Lung (tissue), 12 donors: ENCODE results near the gene HYAL3. TPM values are rescaled to one million over a fixed set of nuclear protein-coding genes. Genes with fewer than 3 reads are reported as not detected.

Source experiments
- ATAC-seq: fragments of 200-7000 bp; cut with Tn5 transposase; one replicate; pipeline ENCODE4 v1.9.1; 2020; ENCODE audit warnings: moderate number of reproducible peaks; ENCODE audit not compliant: insufficient read depth, low FRiP score
- DNase-seq, 3 donors: peaks; one replicate each; pipeline ENCODE4 v3.0.0-alpha.2; 2013 to 2017
- H3K27ac ChIP-seq, 2 donors: one replicate each; pipeline ENCODE4 v1.5.1; 2013; ENCODE audit warnings: mild to moderate bottlenecking in 2 of 2, moderate library complexity in 2 of 2, control low read depth in 1 of 2, inconsistent platforms in 1 of 2, low read depth in 1 of 2, low read length in 1 of 2
- H3K27me3 ChIP-seq, 3 donors: one replicate each; pipeline ENCODE4 v1.5.1; 2013; ENCODE audit warnings: low read length in 2 of 3; ENCODE audit not compliant: control insufficient read depth in 3 of 3, insufficient read depth in 3 of 3
- H3K36me3 ChIP-seq, 4 donors: one replicate each; pipeline ENCODE4 v1.5.1; 2013; ENCODE audit warnings: low read length in 4 of 4, mild to moderate bottlenecking in 1 of 4, moderate library complexity in 1 of 4; ENCODE audit not compliant: control insufficient read depth in 4 of 4, insufficient read depth in 4 of 4
- H3K4me1 ChIP-seq, 5 donors: one replicate each; pipeline ENCODE4 v1.5.1; 2013; ENCODE audit warnings: low read length in 5 of 5, mild to moderate bottlenecking in 2 of 5, moderate library complexity in 1 of 5; ENCODE audit not compliant: control insufficient read depth in 5 of 5, insufficient read depth in 5 of 5
- H3K4me3 ChIP-seq: one replicate; pipeline ENCODE4 v1.5.1; 2013; ENCODE audit warnings: mild to moderate bottlenecking, control low read depth, moderate library complexity
- H3K9ac ChIP-seq, 2 donors: one replicate each; pipeline ENCODE4 v1.5.1; 2013; ENCODE audit warnings: low read length in 2 of 2, control low read depth in 1 of 2; ENCODE audit not compliant: insufficient read depth in 1 of 2
- H3K9me3 ChIP-seq, 4 donors: one replicate each; pipeline ENCODE4 v1.5.1; 2013; ENCODE audit warnings: low read length in 3 of 4, mild to moderate bottlenecking in 1 of 4, moderate library complexity in 1 of 4; ENCODE audit not compliant: control insufficient read depth in 4 of 4, insufficient read depth in 3 of 4
- CTCF ChIP-seq: IDR thresholded peaks from 2 replicates; pipeline ENCODE4 v1.5.1; 2012; ENCODE audit warnings: mild to moderate bottlenecking; ENCODE audit errors: control extremely low read depth, extremely low read depth
- WGBS, 2 donors: extraction: QIAGEN DNeasy Blood & Tissue Kit; methylation state at CpG; one replicate each; pipeline ENCODE4 v1.1.7; 2013; 5-methylcytosine and 5-hydroxymethylcytosine counted together
- polyA plus RNA-seq, 2 donors: library from polyadenylated mRNA; stranded (reverse); fragments of 200-250 nt; gene quantifications; one replicate each; pipeline ENCODE4 v1.2.1, GENCODE V29; 2013
- total RNA-seq, 2 donors: library from RNA; depleted of rRNA in 1 of 2; stranded (reverse); fragments of >200 nt in 1 of 2; gene quantifications; one replicate each; pipeline ENCODE4 v1.2.1, GENCODE V29; 2014 to 2021
- donor health status: control.
- donor health status: control.
- donor health status: Bipolar disorder and iron deficiency.
- donor health status: healthy.
- donor health status: DM: yes; HTN: yes; CAD: no.

The HYAL3 gene
- total and polyA plus RNA-seq, 4 donors: 1.4 to 4.9 (median 3.3) TPM

- 0 to 1% methylated on average over 55 to 59 of the region's 59 CpGs for WGBS, 2 donors
- ATAC-seq: peak; percentile 71
- peak overlapping the region; percentile 89 for H3K4me3 ChIP-seq
- H3K9me3 ChIP-seq: no peaks in the 10 kb centered on the region
- TF ChIP-seq CTCF: no peak
- no peaks in the 10 kb centered on the region for H3K27me3 ChIP-seq
- peak overlapping the region; percentile 51 to 81 for H3K9ac ChIP-seq
- H3K27ac ChIP-seq: peak overlapping the region; percentile 89 to 94
- peaks cover 0 to 29% (median 13%) of the 10 kb centered on the region in 4 donors for H3K36me3 ChIP-seq
- DNase-seq: peak; percentile 94 to 95 (median 94)
- H3K4me1 ChIP-seq: peaks cover 0 to 52% (median 13%) of the 10 kb centered on the region in 5 donors
These were observed 22.3 kb upstream of the HYAL3 start for GRCh38 chr3:50321336-50322114.

- peak; percentile 88 to 92 (median 89) for DNase-seq
- H3K9me3 ChIP-seq: no peaks in the 10 kb centered on the region
- peaks cover 0 to 26% (median 16%) of the 10 kb centered on the region in 4 donors for H3K36me3 ChIP-seq
- ATAC-seq: peak; percentile 58
- peak overlapping the region; percentile 59 to 90 for H3K9ac ChIP-seq
- no peak for TF ChIP-seq CTCF
- WGBS, 2 donors: 0 to 1% methylated on average over 33 to 45 of the region's 45 CpGs
- H3K4me1 ChIP-seq: peaks cover 0 to 52% (median 13%) of the 10 kb centered on the region in 5 donors
- peak overlapping the region; percentile 89 to 94 for H3K27ac ChIP-seq
- H3K27me3 ChIP-seq: no peaks in the 10 kb centered on the region
- peak overlapping the region; percentile 89 for H3K4me3 ChIP-seq
These were observed 21.7 kb upstream of the HYAL3 start for GRCh38 chr3:50320853-50321335.

GRCh38 chr3:50319894-50320625 lies 20.9 kb upstream of the HYAL3 start:
- Histone ChIP-seq H3K4me3 (peak overlapping the region; percentile 89), H3K27ac (peak overlapping the region in 1 of 2 donors; percentile 94), H3K4me1 (peaks cover 0 to 52% (median 13%) of the 10 kb centered on the region in 5 donors), H3K9me3 (no peaks in the 10 kb centered on the region), H3K36me3 (peaks cover 0 to 21% (median 16%) of the 10 kb centered on the region in 4 donors), H3K9ac (peak overlapping the region; percentile 59 to 90), H3K27me3 (no peaks in the 10 kb centered on the region)
- 64 to 84% methylated on average over 29 of the region's 29 CpGs for WGBS, 2 donors
- ATAC-seq: no peak
- DNase-seq: no peak
- TF ChIP-seq CTCF: no peak
